ENCODE data around the gene SNAPC4. TPM values are rescaled to one million over a fixed set of nuclear protein-coding genes. Genes with fewer than 3 reads are reported as not detected.

SNAPC4 gene
- total RNA-seq, 1 experiment from 2014 or later, result 5.6 TPM

DNA sequence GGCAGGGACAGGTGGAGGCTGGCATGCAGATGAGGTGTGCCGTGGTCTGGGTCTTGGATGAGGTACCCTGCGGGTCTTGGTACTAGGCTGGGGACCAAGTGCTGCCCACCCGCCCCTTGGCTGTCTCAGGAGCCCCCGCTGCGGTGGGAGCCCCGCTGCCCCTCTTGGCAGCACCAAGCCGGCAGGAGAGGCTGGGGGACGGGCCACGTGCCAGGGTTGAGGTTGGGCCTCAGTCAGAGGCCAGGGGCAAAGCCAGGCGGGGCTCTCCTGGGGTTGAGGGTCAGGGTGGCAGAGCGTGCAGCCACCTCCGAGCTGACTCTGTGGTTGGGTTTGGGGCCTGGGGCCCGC lies 28.5 kb downstream of the SNAPC4 start:
- no peak for DNase-seq (ENCODE audit: low spot score)

DNA sequence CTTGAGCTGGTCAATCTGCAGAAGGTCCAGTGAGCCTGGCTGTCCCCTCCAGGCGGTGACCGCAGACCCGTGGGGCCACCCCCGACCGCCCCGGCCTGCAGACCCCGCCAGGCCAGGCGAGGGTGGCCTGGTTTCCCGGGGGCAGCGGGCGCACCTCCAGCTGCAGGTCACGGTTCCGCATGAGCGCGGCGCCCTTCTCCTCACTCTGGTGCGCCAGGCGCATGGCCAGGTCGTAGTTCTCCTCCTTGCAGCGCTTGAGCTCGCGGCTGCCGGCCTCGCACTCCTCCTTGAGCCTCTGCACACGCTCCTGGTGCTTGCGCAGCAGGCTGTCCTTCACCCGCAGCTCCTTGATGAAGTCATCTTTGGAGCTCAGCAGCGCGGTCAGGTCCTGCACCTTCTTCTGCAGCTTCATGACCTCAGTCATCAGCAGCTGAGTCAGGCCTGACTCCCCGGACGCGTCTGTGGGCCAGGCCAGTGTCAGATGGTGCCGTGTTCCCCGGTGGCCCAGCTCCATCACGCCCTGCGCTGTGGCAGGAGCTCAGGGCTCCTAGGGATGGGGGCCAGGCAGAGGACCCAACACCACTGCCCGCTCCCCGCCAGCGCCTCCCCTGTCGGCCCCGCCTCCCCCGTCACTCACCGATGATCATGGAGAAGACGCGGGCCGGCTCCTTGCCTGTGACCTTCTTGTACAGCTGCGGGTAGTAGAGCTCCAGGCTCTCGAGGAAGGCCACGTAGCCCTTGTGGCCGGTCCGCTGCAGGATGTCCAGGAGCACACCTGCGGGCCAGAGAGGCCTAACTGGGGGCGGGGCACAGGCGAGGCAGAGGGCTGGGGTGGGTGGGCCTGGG lies 29.1 kb downstream of the SNAPC4 start:
- DNase-seq (ENCODE audit: low spot score), result no peak

DNA sequence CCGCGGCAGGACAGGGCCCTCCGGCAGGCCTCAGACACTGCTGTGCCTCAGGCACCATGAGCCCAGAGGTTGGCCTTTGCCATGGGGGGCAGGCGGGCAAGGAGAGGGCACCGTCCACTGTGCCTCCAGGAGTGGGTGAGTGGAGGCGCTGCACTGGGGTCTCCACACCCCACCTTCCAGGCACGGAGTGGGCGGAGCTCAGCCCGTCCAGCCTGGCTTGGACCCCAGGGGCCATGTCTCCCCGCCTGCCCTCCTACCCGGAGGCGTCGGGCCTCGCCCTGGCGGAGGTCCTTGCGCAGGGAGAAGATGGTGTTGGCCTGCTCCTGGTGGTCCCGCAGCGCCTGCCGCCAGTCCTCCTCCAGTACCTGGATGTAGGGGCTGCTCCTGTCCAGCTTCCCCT lies 29.9 kb downstream of the SNAPC4 start:
- no peak for DNase-seq (ENCODE audit: low spot score)

DNA sequence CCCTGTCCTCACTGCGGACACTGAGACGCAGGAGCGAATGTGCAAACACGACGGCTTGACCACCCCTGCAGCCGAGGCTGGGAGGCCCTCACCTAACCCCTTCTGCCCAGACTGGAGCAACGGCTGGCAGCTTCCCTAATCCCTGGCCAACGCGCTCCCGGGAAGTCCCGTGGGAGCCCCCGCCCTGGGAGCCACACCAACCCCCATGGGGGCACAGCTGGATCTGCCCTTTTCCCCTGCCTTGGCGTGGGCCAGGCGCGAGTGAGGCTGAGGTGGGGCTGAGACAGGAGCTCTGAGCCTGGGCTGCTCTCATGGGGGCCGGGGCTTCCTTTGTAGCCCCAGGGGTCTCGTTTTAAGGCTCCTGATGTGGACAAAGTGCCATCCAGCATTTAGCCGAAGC lies 31.8 kb downstream of the SNAPC4 start:
- no peak for DNase-seq (ENCODE audit: low spot score)

DNA sequence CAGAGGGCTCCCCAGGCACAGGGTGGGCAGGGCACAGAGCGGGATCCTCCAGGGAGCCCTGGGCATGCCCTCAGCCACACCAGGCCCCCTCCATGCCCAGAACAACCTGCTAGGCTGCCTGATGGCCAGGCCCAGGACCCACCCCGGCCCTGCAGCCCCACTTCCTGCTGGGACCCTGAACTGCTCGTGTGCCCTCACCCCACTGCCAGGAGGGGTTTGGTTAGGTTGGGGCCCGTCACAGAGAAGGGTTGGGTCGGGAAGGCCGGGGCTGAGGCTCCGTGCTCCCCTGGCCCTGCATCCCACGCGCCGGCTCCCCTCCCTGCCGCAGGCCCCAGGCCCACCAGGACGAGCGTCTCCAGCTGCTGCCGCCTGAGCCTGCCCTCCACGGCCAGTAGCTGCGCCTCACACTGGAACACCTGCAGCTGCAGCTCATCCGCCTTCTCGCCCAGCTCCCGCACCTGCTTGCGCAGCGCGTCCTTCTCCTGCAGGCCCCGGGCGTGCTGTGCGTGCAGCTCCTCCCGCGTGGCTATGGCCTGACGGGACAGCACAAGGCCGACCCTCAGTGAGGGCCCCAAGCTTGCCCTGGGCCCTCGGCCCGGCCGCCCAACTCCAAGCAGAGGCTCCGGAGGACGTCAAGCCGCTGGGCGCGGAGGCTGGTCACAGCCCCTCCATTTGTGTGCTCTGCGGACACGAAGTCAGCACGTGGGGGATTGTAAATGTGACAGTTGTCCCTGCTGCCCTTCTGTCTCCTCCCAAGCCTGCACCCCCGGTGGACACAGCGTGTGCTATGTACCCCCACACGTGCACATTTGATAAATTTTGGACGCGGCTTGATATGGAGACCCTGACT lies 32.4 kb downstream of the SNAPC4 start:
- DNase-seq (ENCODE audit: low spot score), result no peak

DNA sequence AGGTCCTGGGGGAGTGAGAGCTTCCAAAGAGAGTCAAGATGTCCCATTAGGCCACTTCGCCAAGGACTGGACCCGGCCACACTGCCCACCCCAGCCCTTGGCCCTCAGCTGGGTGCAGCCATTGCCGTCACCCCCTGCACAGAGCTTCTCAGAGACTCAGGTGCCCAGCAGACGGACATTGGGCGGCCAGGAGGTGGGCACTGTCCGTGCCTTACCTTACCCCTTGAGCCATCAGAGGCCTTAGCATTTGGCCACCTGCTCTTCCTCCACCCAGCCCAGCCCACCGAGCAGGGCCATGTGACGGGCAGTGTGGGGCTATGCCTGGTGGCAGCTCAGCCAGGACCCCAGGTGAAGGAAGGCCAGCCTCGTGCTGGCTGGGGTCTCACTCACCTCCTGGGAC lies 33.1 kb downstream of the SNAPC4 start:
- DNase-seq (ENCODE audit: low spot score), result no peak

DNA sequence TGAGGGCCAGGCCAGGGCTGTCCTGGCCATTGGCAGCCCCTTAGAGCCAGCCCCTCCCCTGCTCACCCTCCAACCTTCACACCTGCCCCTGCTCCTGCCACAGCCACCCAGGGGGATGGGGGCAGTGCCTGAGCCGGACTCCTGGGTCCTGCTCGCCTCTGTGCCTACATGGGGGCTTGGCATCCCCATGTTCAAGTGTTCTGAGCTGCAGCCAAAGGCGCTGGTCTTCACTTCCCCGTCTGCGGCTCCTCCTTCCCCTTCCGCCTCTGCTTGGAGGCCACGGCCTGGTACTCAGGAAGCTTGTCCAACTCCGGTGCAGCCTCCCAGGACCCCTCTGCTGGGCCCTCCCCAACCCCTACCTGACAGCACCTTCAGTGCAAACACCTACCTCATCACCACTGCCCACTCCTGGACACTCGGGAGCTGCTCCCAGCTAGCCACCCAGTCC lies 34.2 kb downstream of the SNAPC4 start:
- DNase-seq (ENCODE audit: low spot score), result no peak

DNA sequence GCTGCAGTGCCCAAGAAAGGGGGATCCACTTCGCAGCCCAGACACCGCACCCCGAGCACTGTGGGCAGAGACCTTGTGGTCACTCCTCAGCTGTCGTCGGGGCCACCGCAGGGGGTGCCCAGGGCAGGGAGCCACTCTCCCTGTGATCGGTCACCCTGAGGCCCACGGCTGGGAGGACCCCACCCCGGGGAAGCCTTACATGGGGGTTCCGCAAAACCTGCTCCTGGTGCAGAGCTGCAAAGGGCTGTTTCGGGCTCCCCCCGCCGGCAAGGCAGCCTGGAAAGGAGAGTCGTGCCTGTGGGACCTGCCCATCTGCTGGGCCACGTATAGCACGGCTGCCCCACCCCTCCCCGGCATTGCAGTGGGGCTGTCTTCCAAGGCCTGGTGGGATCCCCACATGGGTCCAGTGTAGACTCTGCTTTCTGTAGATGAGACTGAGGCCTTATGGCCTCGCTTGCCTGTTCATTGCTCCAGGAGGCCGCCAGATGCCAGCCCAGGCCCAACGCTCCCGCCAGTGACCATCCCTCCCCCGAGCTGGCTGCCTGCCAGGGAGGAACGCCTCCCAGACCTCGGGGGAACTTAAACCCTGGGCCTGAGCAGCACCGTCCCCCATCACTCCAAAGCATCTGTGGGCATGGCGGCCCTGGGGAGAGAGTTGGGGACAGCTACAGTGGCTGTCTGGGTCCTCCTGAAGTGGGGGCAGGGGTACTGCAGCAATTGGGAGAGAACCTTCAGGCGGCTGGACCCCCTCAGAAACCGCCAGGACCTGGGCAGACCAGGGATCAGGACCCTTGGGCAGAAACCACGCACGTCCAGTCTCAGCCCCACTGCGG lies 34.8 kb downstream of the SNAPC4 start:
- DNase-seq (ENCODE audit: low spot score), result no peak

DNA sequence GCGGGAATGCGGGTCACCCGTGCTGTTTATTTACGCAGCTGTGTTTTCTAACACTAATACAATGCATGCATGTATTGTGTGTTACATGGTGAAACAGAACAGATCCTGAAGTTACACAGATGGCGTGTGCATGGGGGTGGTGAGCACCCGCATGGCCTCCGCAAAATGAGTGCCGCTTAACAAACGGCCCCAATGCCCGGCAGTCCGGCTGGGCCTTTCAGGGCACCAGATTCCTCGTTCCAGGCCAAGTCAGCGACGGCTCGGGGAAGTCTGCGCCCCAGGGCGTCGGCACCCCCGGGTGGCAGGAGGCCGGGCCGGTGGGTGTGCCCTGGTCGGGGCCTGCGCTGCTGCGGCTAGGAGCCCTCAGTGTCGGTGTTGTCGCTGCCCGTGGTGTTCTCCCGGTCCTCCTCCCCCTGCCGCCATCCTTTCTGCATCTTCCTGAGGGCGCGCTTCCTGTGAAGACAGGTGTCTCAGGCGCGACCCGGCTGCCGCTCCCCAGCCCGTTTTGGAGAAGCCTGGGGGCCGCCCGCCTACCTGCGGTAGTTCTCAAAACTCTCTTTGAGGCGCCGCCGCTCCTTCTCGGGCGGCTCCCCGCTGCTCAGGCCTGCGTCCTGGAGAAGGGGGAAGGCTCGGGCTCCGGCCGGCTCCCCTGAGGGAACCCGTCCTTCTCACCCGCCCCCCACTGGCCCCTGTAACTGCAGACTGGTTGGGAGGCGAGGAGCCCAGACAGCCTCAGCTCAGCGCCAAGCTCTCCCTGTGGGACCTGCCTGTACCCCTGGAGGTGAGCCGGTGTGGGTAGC lies 35.8 kb downstream of the SNAPC4 start:
- no peak for DNase-seq (ENCODE audit: low spot score)

DNA sequence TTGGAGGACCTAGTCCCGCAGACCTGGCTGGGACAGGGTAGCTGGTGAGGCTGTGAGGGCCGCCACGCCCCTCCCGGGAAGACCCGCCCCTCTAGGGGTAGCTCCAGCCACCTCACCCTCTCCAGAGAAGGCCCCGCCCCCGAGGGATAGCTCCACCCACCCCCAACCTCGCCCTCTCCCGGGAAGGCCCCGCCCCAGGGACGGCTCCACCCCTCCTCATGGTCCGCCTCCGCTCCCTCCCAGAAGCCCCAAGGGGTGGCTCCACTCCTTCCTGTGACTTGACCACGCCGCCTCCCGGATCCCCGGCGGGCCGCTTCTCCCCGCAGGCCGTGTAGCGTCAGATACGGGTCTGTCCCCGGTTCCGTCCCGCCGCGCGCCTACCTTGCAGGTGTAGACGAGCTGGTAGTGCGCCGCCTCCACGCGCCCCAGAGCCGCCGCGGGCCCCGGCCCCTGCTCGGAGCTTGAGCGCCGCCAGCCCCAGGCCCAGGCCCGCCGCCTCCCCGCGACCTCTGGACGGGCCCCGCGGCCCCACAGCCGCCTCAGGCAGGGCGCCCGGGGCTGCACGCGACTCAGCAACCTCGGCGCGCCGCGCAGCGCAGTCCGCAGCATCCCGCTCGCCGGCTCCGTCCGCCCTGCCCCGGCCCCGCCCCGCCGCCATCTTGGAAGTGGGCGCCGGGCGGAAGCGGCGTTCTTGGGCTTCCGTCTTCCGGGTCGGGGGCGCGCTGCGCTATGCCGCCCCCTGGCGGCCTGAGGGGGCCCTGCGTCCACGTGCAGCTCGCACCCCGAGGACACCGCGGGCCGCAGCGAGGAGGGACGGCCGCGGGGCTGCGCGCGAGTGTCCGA lies 36.6 kb downstream of the SNAPC4 start, which contains the start of gene DNLZ:
DNLZ (minus strand) TSS at position 639 of the 843 bp plus-strand sequence; CDS start at position 609, 30 bp downstream.
- peak; percentile 84 for DNase-seq (ENCODE audit: low spot score)

DNA sequence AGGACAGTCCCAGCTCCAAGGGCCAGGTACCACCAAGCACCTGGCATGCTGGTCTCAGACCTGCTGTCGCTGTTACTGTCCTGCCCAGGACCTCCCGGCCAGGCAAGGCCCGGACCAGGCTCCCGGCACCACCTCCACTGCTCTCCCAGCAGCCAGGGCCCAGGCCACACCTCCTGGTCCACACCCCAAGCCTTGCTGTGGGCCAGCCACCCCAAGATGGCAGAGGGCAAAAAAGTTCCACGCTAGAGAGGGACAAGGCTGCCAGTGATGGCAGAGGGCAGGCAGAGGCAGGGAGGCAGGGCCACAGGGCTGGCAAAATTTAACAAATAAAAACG lies 37.6 kb downstream of the SNAPC4 start:
- no peak for DNase-seq (ENCODE audit: low spot score)

DNA sequence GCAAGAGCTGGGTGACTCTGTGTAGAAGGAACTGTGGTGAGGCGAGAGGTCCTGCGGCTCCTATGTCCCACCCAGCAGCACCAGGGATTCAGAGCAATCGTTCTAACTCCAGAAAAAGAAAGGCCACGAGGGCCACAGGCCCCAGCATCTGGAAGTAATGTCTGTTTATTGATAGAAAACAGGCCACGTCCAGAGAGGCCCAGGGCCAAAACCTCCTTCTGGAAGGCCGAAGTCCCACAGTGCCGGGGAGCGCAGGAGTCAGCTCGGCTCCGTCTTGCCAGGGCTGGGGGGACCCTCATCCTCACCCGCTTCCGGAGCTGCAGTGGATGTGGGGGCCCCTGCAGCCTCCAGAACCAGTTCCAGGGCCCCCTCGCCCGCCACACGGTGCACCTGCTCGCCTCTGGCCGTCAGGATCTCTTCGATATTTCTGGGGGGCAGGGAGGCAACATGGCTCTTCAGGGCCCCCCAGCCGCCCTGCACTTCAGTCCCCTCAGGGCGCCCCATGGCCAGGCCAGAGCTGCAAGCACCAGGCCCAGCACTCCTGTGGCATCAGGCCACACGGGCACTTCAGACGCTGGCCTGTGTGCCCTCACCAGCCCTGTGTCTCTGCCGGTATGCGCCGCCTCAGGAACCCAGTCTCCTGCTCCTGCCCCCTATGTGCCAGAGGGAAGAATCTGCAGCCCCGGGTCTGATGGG lies 38.1 kb downstream of the SNAPC4 start:
- no peak for DNase-seq (ENCODE audit: low spot score)

DNA sequence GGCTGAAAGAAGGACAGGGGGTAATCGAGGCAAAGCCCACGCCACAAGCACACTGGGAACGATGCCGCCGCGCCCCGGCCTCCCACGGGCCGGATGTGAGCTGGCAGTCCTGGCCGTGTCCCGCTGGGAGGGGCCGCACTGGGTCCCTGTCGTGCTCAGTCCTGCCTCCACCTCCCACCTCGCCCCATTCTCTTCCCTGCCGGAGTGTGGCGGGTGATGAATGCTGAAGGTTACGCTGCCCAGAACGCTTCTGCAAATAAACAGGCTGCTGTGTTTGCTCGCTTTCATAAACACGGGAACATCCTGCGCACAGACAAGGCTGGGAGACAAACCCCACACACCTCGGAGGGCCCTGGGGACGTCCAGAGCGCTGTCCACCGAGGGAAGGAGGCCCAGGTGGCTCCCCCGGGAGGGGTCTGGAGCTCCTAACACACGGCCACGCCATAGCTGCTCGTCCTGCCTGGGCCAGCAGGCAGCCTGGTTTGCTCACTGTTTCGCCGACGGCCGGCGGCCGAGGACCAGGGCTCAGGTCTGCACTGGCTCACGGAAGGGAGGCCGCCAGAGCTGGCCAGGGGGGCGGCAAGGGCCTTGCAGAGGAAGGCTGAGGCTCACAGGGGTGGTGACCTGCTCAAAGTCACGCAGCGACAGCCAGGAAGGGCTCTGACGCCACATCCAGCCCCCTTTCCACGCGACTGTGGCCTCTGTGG lies 38.8 kb downstream of the SNAPC4 start:
- DNase-seq (ENCODE audit: low spot score), result no peak

DNA sequence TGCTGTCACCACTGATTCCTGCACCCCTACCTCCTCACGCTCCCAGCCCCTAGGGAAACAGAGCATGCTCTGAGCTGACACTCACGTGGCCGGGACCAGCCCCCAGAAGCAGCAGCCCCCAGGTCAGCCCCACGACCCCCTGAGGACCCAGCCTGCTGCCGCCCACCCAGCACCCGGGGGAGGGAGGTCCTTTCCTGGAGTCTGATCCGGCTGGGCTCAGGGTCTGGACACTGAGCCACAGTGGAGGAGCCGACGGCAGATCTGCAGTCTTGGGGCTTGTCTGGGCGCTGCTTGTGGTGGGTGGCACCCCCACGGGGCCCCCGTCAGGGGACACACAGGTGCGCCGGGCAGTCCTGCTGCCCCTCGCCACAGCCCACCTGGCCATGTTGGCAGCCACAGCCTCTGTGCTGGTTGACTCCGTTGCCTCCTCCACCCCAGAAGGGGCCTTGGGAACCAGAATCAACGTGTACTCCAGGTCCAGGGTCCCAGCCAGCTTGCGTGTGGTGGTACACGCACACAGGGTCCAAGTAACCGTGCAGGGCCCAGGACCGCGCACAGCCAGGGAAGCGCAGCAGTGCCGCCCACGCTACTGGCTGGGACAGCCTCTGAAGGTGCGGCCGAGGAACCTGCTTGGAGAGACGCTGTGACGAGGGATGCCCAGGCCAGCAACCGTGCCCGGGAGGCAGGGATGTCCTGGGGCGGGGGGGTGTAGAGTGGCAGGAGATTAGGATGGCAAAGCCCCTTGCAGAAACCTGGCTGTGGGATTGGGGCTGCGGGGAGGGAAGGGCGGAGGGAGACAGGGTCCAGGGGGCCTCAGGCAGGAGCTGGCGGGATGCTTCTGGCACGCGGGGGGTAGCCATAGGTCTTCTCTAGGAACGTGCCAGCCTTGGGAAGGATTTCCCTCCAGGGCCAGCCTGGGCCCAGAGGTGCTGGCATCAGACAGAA lies 39.9 kb downstream of the SNAPC4 start:
- no peak for DNase-seq (ENCODE audit: low spot score)

DNA sequence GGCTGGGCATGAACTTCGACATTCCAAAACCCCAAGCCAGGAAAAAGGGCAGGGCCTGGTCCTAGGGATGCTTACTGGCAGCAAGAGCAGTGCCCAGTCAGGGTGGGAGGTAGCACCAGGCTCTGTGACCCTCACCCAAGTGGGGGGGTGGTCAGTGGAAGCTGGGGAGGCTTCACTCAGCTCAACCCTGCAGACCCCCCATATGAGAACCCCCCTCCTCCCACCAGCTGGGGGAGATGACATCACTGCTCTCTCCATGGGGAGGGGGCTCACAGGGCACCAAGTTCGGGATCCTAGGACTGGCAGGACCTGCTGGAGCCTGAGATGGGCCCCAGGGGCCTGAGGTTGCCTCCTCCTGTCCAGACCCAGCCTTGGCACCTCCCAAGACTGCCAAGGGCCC lies 41.1 kb downstream of the SNAPC4 start:
- no peak for DNase-seq (ENCODE audit: low spot score)

DNA sequence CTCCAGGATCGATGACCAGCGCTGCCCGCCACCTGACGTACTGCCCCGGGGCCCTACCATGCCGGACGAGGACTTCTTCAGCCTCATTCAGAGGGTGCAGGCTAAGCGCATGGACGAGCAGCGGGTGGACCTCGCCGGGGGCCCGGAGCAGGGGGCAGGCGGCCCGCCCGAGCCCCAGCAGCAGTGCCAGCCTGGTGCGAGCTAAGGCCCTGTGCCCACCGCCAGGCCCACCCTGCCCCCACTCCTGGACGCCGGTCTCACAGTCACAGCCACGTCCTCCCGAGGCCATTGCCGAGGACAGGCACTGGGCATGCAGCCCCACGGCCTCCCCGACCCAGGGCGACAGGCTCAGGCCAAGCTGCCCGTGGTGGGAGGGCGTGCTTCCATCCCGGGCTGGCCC lies 42.0 kb downstream of the SNAPC4 start:
- no peak for DNase-seq (ENCODE audit: low spot score)

DNA sequence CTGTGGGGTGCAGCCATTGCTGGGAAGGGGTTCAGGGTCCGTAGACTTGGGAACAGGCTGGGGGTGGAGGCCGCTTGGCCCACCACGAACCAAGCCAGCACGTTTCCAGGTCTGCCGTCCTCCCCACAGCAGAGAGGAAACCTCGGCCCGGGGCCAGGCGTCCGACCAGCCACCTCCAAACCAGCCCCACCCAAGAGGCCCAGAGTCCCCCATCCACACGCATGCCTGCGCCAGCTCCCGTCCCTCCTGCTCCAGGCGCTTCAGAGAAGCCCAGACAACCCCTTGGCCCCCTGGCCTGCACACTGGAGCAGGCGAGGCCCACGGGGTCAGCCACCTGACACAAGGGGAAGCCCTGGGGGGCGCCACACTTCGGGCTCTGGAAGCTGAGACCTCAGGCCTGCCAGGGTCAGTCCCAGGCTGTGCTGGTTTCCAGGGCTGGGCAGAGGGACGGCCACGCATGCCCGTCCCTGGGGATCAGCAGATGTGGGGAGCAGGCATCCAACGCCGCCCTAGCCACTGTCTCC lies 42.7 kb downstream of the SNAPC4 start:
- DNase-seq (ENCODE audit: low spot score), result no peak
